NOMO-1 treated with DMSO at 0.1 percent for 48 hours (cell line): ENCODE measurements around the gene MIDN.
A peak's percentile ranks its signal among the peaks of the same experiment; 100 is the strongest.
"Not testable (repeated sequence)": the region's sequence is repeated elsewhere in the genome, so short reads cannot be mapped to it uniquely, and the experiment has no call there.

Source experiments
- DNase-seq: peaks from one replicate; lab custom pipeline; 2025; ENCODE audit not compliant: unreplicated experiment; lab: John Stamatoyannopoulos, UW

Gene MIDN

DNA sequence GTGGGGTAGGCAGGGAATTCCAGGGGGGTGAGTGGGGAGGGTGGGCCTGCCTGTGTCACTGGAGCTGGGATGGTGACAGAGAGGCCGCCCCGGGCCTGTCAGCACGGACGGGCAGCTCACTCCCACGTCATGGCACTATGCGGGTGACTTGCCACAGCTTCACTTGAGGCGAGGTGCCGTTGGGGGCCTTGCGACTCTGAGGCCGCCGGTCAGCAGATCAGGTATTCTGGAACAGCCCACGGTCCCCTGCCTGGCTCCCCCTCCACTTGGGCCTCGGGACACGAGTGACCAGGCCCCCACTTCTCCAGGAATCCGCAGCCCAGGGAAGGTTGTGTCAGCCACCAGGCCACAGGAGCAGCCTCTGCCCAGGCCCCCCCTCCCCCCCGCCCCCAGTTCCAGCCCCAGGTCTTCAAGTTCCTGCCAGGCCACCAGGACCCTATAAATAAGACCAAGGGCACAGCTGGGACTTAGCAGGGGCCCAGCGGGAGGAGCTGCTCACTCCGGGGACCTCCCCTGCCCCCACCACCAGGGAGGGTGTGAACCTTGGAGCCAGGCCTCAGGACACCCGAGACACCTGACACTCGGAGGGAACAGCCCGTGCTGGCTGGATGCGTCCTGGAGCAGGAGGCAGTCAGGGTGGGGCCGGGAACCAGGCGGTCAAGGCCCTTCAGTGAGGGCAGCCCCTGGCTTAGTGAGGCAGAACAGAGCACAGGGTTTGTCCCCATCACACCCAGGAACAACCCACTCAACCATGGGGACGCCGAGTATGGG, 2.7 kb upstream of the MIDN start:
- DNase-seq: no peak

DNA sequence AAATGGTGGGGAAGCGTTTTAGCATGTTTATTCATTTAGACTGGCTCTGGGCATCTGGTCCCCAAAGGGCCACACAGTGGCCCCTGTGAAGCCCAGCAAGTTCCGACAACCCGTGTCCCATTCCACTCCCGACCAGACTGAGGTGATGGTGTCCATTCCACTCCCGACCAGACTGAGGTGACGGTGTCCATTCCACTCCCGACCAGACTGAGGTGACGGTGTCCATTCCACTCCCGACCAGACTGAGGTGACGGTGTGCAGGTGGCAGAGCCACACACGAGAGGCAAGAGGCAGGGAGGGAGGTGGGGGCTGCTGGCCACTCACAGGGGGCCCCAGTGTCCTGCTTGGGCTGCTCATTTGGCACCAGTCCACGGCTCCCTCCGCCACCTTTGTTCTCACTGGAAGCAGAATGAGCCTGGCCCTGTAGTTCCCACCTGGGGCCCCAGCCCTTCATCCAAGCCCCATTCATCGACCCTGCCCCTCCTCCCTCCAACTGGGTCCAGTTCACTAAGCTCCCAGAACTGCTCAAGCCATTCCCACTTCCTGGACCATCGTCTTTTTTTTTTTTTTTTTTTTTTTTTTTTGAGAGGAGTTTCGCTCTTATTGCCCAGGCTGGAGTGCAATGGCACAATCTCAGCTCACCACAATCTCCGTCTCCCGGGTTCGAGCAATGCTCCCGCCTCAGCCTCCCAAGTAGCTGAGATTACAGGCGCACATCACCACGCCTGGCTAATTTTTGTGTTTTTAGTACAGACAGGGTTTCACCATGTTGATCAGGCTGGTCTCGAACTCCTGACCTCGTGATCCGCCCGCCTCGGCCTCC, 1.9 kb upstream of the MIDN start:
- not testable (repeated sequence) for DNase-seq

DNA sequence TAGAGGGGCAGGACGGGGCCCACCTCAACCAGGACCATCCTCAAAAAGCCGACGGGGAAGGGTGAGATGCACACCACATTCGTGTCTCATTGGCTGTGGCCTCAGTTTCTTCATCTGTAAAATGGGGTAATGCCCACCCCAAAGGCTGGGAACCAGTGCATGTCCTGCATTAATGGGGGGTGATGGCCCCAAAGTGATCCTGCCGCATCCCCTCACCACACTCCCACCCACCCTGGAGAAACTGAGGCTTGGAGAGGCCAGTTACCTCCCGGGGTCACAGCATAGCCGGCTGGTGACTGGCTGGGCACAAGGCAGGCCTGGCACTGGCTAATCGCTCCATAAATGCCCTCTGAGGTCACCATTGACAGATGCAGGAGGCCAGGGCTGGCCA, 640 bp upstream of the MIDN start:
- no peak for DNase-seq

- peak; percentile 70 for DNase-seq
These were observed 459 bp downstream of the MIDN start for GRCh38 chr19:1248786-1249297.

GRCh38 chr19:1249298-1249989, 1.1 kb downstream of the MIDN start:
- peak; percentile 90 for DNase-seq

DNA sequence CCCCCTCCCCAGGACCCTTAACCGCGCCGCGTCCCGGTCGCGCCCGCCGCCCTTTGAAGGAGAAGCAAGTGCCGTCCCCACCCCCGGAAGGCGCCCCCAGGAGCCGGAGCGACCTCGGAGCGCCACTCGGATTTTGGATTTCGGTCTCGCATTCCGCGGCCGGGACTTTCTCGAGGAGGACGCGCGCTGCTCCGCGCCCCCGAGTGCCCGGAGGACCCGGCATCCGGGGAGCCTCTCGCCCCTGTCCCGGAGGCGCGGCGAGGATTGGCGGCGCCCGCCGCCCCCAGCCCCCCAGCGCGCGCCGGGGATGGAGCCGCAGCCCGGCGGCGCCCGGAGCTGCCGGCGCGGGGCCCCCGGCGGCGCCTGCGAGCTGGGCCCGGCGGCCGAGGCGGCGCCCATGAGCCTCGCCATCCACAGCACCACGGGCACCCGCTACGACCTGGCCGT, 1.6 kb downstream of the MIDN start:
- DNase-seq: no peak

DNA sequence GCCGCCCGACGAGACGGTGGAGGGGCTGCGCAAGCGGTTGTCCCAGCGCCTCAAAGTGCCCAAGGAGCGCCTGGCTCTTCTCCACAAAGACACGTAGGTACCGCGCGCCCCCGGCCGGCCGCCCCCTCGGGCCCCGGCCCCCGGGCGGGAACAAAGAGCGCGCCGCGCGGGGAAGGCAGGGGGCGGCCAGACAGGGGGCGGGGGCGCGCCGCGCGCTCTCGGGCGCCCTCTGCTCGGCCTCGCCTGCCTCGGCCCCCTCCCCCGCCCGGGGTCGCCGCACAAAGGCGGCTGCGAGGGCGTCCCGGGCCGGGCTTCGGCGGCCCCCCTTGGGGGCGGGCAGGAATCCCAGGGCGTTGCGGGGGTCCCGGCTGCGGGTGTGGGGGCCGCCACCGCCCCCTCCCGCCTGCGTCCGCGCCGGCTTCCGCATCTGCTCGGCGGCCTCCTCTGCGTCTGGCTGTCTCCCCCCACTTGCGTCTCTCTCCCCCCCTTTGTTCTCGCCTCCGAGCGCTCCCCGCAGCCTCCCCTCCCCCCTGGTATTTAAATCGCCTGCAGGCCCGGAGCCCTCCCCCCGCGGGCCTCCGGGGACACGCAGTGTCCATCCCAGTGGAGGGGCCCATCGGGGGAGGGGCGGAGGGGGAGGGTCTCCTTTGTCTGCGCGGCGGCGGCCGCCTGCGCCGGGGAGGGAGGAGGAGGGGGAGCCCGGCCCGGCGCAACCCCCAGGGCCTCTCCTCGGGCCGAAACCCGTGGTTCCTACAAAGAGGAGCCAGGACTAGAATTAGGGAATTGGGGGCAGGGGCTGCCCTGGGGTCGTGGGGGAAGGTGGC, 2.3 kb downstream of the MIDN start:
- DNase-seq: peak; percentile 59

- peak; percentile 72 for DNase-seq
These were observed 3.2 kb downstream of the MIDN start for GRCh38 chr19:1251330-1252220.

- DNase-seq: peak; percentile 91
These were observed 3.9 kb downstream of the MIDN start for GRCh38 chr19:1252221-1252820.

DNA sequence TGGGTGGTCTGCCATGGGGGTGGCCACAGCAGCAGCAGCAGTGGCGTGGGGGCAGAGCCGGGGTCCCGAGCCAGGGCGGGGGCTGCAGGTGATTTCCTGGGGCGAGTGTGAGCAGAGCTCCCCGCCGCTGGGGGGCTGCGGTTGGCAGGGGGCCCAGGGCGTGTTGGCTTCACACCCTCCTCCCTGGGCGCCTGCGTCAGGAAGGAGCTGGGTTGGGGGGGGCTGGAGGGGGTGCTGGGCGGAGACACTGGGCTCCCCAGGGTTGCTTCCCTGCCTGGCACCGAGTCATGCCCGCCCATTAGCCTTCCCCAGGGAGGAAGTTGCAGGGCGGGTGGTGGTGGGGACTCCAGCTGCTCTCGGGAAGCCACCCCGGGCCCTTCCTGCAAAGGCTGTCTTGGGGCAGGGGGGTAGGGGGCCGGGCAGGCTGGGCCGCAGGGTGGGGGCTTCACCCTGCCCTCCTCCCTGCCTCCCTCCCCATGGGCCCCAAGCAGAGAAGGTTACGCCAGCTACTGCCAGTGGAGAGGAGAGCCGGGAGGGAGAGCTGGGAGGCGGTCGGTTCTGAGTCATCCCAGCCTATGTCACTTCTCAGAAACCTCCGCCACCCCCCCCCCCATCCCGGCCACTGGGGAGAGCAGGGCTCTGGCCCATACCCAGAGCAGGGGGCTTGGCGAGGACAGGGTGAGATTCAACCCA, 4.6 kb downstream of the MIDN start:
- peak; percentile 96 for DNase-seq

DNA sequence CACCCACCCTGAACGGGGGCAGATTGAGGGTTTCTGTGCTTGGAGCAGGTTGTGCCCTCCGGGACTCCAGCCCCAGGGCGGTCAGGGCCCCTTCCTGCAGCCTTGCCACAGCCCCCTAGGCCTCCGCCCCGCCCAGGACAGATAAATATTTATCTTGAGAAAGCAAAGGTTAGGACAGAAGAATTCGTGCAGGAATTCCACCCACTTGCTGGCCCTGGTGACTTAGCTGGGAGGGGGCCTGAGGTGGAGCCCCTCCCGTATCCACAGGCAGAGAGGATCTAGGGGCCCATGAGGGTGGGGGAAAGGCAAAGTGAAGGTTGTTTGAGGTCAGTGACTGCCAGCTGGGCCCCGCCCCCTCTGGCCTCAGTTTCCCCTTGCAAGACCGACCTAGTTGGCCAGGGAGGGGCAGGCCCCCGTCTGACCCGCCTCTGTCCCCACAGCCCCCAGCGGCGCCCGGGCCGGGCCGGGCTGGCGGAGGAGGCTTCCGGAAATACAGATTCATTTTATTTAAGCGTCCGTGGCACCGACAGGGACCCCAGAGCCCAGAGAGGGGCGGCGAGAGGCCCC, 5.2 kb downstream of the MIDN start:
- no peak for DNase-seq

- DNase-seq: no peak
These were observed 5.7 kb downstream of the MIDN start for GRCh38 chr19:1254081-1254527.

DNA sequence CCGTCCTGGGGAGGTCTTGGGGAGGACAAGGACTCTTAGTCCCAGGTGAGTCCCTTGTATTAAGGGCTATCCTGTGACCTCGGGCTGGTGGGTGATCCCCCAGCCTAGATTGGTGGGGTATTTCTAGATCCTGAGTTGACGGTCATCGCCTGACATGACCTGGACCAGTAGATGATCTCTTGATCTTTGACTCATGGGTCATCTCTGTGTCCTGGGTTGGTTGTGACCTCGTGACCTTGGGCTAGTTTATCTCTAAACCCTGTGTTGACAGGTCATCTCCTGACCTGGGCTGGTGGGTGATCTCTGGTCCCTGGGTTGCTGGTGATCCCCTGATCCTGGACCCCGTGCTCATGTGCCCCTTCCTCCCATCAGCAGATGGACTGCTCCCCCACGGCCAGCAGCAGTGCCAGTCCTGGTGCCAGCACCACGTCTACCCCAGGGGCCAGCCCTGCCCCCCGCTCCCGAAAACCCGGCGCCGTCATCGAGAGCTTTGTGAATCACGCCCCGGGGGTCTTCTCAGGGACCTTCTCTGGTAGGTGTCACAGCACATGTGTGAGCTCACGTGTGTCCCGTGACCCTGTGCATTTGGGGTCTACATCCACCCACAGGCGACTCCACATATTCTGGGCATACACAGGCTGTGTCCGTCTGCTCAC, 6.3 kb downstream of the MIDN start:
- no peak for DNase-seq

- no peak for DNase-seq
These were observed 7.1 kb downstream of the MIDN start for GRCh38 chr19:1255186-1256161.

DNA sequence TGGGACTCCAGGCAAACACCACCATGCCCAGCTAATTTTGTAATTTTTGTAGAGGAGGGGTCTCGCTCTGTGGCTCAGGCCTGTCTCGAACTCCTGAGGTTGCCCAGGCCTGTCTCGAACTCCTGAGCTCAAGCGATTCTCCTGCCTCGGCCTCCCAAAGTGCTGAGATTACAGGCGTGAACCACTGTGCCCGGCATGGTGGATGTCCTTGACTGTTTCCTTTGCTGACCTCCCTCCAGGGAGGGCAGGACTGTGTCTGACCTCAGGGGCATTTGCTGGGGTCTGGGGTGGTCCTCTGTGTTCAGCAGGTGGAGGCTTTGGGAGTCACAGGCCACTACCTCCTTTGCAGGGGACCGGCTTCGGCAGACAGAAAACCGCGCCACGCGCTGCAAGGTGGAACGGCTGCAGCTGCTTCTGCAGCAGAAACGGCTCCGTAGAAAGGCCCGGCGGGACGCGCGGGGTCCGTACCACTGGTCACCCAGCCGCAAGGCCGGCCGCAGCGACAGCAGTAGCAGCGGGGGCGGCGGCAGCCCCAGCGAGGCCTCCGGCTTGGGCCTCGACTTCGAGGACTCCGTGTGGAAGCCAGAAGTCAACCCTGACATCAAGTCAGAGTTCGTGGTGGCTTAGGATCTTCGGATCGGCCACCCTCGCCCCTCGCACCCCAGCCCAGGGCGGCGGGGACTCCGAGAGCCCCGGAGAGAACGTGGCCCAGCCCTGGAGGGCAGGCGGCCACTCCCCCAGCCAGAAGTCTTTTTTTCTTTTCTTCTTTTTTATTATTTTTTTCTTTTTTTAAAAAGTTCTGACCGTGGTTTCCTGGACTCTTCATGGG, 8.5 kb downstream of the MIDN start:
- DNase-seq: no peak
